HepG2 (cell line): ENCODE data around the gene TREM1. TPM values are rescaled to one million over a fixed set of nuclear protein-coding genes. Genes with fewer than 3 reads are reported as not detected.

Source experiments
- ATAC-seq: fragments of 200-7000 bp; cut with Tn5 transposase; 3 replicates; pipeline ENCODE4 v1.9.1; 2020; ENCODE audit warnings: mild to moderate bottlenecking, moderate library complexity
- BruUV-seq: library from RNA; stranded (reverse); fragments of 400-500 nt; replicated peaks from 2 replicates; lab custom pipeline; 2021; lab: Mats Ljungman, UMichigan
- CTCF ChIA-PET: fragments of 300-600 bp; formaldehyde crosslinking; extraction: SDS; loops from one replicate; lab custom pipeline; 2021; ENCODE audit warnings: low total read pairs, inconsistent platforms, low intra/inter-chr PET ratio; lab: Yijun Ruan, JAX
- POLR2A ChIA-PET: fragments of 350-600 bp; sonication (Branson Sonifier 250); formaldehyde crosslinking; loops from one replicate; lab custom pipeline; 2020; ENCODE audit warnings: antibody characterized with exemption, inconsistent platforms; lab: Yijun Ruan, JAX
- DNase-seq: peaks from one replicate; pipeline ENCODE4 v3.0.0-alpha.2; 2015; ENCODE audit warnings: low spot score
- FAIRE-seq: peaks from 3 replicates; lab custom pipeline; 2011; peaks lifted over from hg19 to GRCh38; lab: Jason Lieb, UNC
- H2AFZ ChIP-seq: one replicate; pipeline ENCODE4 v1.6.1; 2011; ENCODE audit warnings: low read length, inconsistent platforms
- H3K27ac ChIP-seq: fragments of 300-600 bp; 3 replicates; pipeline ENCODE4 v1.8.0; 2011; ENCODE audit warnings: mixed run types, mild to moderate bottlenecking, mixed read lengths, low read length, inconsistent platforms; ENCODE audit not compliant: insufficient read depth; ENCODE audit errors: extremely low read length
- H3K27me3 ChIP-seq, 2 experiments: fragments of 200-600 bp in 1 of 2; 2 replicates in 1 of 2; 3 replicates in 1 of 2; pipeline versions ENCODE4 v1.6.0 to v1.8.0; 2011; ENCODE audit warnings: low read length in 2 of 2, mild to moderate bottlenecking in 2 of 2, moderate library complexity in 2 of 2, inconsistent platforms in 1 of 2; ENCODE audit not compliant: insufficient read depth in 2 of 2, control insufficient read depth in 1 of 2
- H3K36me3 ChIP-seq, 2 experiments: fragments of 200-600 bp in 1 of 2; replicated peaks in 1 of 2; 2 replicates in 1 of 2; 3 replicates in 1 of 2; pipeline versions ENCODE4 v1.5.1 to v1.8.0; 2011; ENCODE audit warnings: low read length in 2 of 2, inconsistent platforms in 1 of 2; ENCODE audit not compliant: insufficient read depth in 2 of 2, control insufficient read depth in 1 of 2
- H3K4me1 ChIP-seq: 2 replicates; pipeline ENCODE4 v1.5.1; 2012; ENCODE audit warnings: low read length, inconsistent platforms; ENCODE audit not compliant: insufficient read depth
- H3K4me2 ChIP-seq: 2 replicates; pipeline ENCODE4 v1.6.0; 2011; ENCODE audit warnings: low read depth, low read length, inconsistent platforms
- H3K4me3 ChIP-seq, 3 experiments: fragments of 200-600 bp in 1 of 3; sonication (generic), shearing (Covaris generic) in 1 of 3; replicated peaks in 1 of 3; 2 replicates each; pipeline ENCODE4 v1.5.1; 2011 to 2016; ENCODE audit warnings: low read length in 3 of 3, inconsistent platforms in 2 of 3, low read depth in 2 of 3, mild to moderate bottlenecking in 2 of 3, control low read depth in 1 of 3, mixed read lengths in 1 of 3; ENCODE audit not compliant: insufficient read depth in 1 of 3
- H3K79me2 ChIP-seq: one replicate; pipeline ENCODE4 v1.6.1; 2011; ENCODE audit warnings: low read length, inconsistent platforms; ENCODE audit not compliant: insufficient read depth
- H3K9ac ChIP-seq: 2 replicates; pipeline ENCODE4 v1.6.0; 2011; ENCODE audit warnings: mild to moderate bottlenecking, low read depth, low read length, inconsistent platforms; ENCODE audit not compliant: insufficient read depth
- H3K9me3 ChIP-seq: 2 replicates; pipeline ENCODE4 v1.5.1; 2012; ENCODE audit warnings: mild to moderate bottlenecking, low read length
- H4K20me1 ChIP-seq: 2 replicates; pipeline ENCODE4 v1.6.0; 2011; ENCODE audit warnings: inconsistent platforms, mild to moderate bottlenecking, low read length, moderate library complexity; ENCODE audit not compliant: insufficient read depth
- CCDC6 ChIP-seq: sonication (generic); formaldehyde crosslinking; IDR thresholded peaks from 2 replicates; pipeline ENCODE4 v1.8.1; 2022; ENCODE audit warnings: mild to moderate bottlenecking, missing genetic modification reagents, moderate library complexity
- DMAP1 ChIP-seq: IDR thresholded peaks from 2 replicates; pipeline ENCODE4 v1.6.1; 2016
- FIP1L1 ChIP-seq: fragments of 200-400 bp; formaldehyde crosslinking; IDR thresholded peaks from 2 replicates; pipeline ENCODE4 v1.6.1; 2018; ENCODE audit warnings: low read depth, mild to moderate bottlenecking, low read length, moderate library complexity, borderline replicate concordance; ENCODE audit not compliant: insufficient read depth
- GATAD1 ChIP-seq: IDR thresholded peaks from 2 replicates; pipeline ENCODE4 v1.6.1; 2016; ENCODE audit warnings: missing genetic modification reagents, missing compliant biosample characterization
- KAT8 ChIP-seq: IDR thresholded peaks from 2 replicates; pipeline ENCODE4 v1.6.1; 2016; ENCODE audit warnings: missing genetic modification reagents, missing compliant biosample characterization
- LCORL ChIP-seq, 2 experiments: fragments of 450-650 bp in 1 of 2; sonication (generic) in 1 of 2; formaldehyde crosslinking in 1 of 2; IDR thresholded peaks; 2 replicates each; pipeline versions ENCODE4 v1.5.0 to v1.6.1; 2017 to 2020; ENCODE audit warnings: antibody characterized with exemption in 1 of 2, missing genetic modification reagents in 1 of 2
- PHF5A ChIP-seq: IDR thresholded peaks from one replicate; pipeline ENCODE4 v1.6.1; 2018; ENCODE audit warnings: low read depth, missing genetic modification reagents; ENCODE audit not compliant: unreplicated experiment
- RORA ChIP-seq: sonication (generic); formaldehyde crosslinking; IDR thresholded peaks from 2 replicates; pipeline ENCODE4 v1.5.0; 2020; ENCODE audit warnings: mild to moderate bottlenecking, missing genetic modification reagents, moderate library complexity
- SMYD3 ChIP-seq: sonication (generic); formaldehyde crosslinking; IDR thresholded peaks from 2 replicates; pipeline ENCODE4 v1.8.1; 2023; ENCODE audit warnings: mild to moderate bottlenecking, missing genetic modification reagents
- SP2 ChIP-seq: sonication (generic); formaldehyde crosslinking; IDR thresholded peaks from 2 replicates; pipeline ENCODE4 v1.5.1; 2020; ENCODE audit warnings: mild to moderate bottlenecking, missing genetic modification reagents
- TOPORS ChIP-seq: sonication (generic); formaldehyde crosslinking; IDR thresholded peaks from 2 replicates; pipeline ENCODE4 v1.8.0; 2023; ENCODE audit warnings: mild to moderate bottlenecking, missing genetic modification reagents
- ZBTB7B ChIP-seq: sonication (generic); formaldehyde crosslinking; IDR thresholded peaks from 2 replicates; pipeline ENCODE4 v1.4.0; 2020; ENCODE audit warnings: missing genetic modification reagents
- ZNF260 ChIP-seq: sonication (generic); formaldehyde crosslinking; IDR thresholded peaks from 2 replicates; pipeline ENCODE4 v1.4.0; 2020; ENCODE audit warnings: missing genetic modification reagents, low read depth, mild to moderate bottlenecking, borderline replicate concordance
- ZNF431 ChIP-seq: sonication (generic); formaldehyde crosslinking; IDR thresholded peaks from 2 replicates; pipeline ENCODE4 v1.9.0; 2022; ENCODE audit warnings: missing genetic modification reagents, low read depth, mild to moderate bottlenecking, borderline replicate concordance
- ZNF512B ChIP-seq: sonication (generic); formaldehyde crosslinking; IDR thresholded peaks from 2 replicates; pipeline ENCODE4 v1.5.1; 2020; ENCODE audit warnings: missing genetic modification reagents, mild to moderate bottlenecking, borderline replicate concordance
- ZNF569 ChIP-seq: sonication (generic); formaldehyde crosslinking; IDR thresholded peaks from 2 replicates; pipeline ENCODE4 v1.5.0; 2020; ENCODE audit warnings: mild to moderate bottlenecking, missing genetic modification reagents, moderate library complexity, borderline replicate concordance
- ZNF746 ChIP-seq: sonication (generic); formaldehyde crosslinking; IDR thresholded peaks from 2 replicates; pipeline ENCODE4 v1.8.0; 2022; ENCODE audit warnings: mild to moderate bottlenecking, missing genetic modification reagents
- WGBS: methylation state at CpG from one replicate; pipeline ENCODE4 v1.1.6; 2017; ENCODE audit warnings: low lambda C conversion rate; 5-methylcytosine and 5-hydroxymethylcytosine counted together
- in situ Hi-C: cut with HindIII; loops from 2 replicates; pipeline ENCODE4 v1.10.0; 2017; ENCODE audit warnings: low pct_unique_long_range_greater_than_20kb; ENCODE audit not compliant: extremely low pct_ligation_motif_present
- intact Hi-C: fragments of 100-400 bp; cut with micrococcal nuclease; formaldehyde crosslinking; loops from one replicate; pipeline ENCODE4 v1.10.0; 2022; ENCODE audit not compliant: unreplicated experiment
- polyA plus RNA-seq, 8 experiments: library from polyadenylated mRNA; depleted of rRNA in 3 of 8; stranded (reverse) in 7 of 8; unstranded in 1 of 8; fragments of >200 nt; fragmentation: Illumina TruSeq in 4 of 8; extraction: Trizol in 4 of 8; gene quantifications; 2 replicates each; pipeline versions ENCODE4 v1.2.1 to v1.2.3, GENCODE V29; 2011 to 2016; ENCODE audit warnings: low read depth in 4 of 8, missing spikeins in 1 of 8, mixed read lengths in 1 of 8; ENCODE audit not compliant: insufficient read depth in 1 of 8
- total RNA-seq, 5 experiments: library from RNA; depleted of rRNA; stranded (reverse); fragments of >200 nt; fragmentation: Illumina TruSeq; extraction: Trizol; gene quantifications; 2 replicates each; pipeline ENCODE4 v1.2.3, GENCODE V29; 2016; ENCODE audit warnings: low read depth in 1 of 5

Gene TREM1
- total and polyA plus RNA-seq, 2 of the 13 experiments (the other 11 are each of a cell fraction or from before 2014, with no cell fraction given), result 0.49 TPM; not detected in 1

DNA sequence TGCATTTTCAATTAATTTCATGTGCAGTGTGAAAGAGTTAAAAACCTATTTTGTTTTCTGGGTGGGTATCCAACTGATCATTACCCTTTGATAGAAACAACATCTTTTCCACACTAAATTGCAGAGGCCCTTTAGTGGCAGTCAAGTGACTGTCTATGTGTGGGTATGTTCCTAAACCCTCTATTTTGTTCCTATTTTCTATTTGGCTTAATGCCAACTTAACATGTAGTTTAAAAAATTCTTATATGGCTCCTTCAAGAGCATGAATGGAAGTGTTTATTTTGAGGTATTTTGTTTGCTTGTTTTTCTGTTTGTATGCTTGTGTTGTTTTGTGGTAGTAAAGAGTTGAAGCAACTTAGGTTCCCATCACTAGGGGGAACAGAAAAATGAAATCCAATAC is 19.9 kb downstream of the TREM1 start:
- BruUV-seq, result no TSS peak
- ATAC-seq, result no peak
- DNase-seq, result no peak
- TF ChIP-seq KAT8 (CRISPR knock-in tag) (no peak), SP2 (CRISPR knock-in tag) (no peak), TOPORS (no peak), LCORL (IDR thresholded peaks at IDR 0.05) (peak; percentile 84), LCORL (CRISPR knock-in tag; IDR thresholded peaks at IDR 0.05) (no peak)
- Histone ChIP-seq H3K36me3 (no peaks in the 10 kb centered on the region), H3K4me2 (no peak overlapping the region), H2AFZ (no peak overlapping the region), H3K4me1 (no peaks in the 10 kb centered on the region), H3K79me2 (no peaks in the 10 kb centered on the region), H3K4me3 (no peak overlapping the region), H4K20me1 (no peaks in the 10 kb centered on the region), H3K9ac (no peak overlapping the region), H3K9me3 (peaks cover 15% of the 10 kb centered on the region), H3K27me3 (peaks cover 0 to 6% of the 10 kb centered on the region in 2 experiments; a peak in 1 of 5 replicates), H3K27ac (no peak overlapping the region)
- ChIA-PET CTCF (no interaction called here), POLR2A (no interaction called here)
- intact Hi-C loops (no loop called here), in situ Hi-C loops (no loop called here)
- no peak for FAIRE-seq

- no peak overlapping the region for H3K27ac ChIP-seq
- DNase-seq (no peak), ATAC-seq (no peak), FAIRE-seq (no peak)
- no peaks in the 10 kb centered on the region for H4K20me1 ChIP-seq
- H3K9me3 ChIP-seq, result peaks cover 17% of the 10 kb centered on the region
- POLR2A ChIA-PET, result no interaction called here
- no peaks in the 10 kb centered on the region for H3K4me1 ChIP-seq
- no peaks in the 10 kb centered on the region for H3K27me3 ChIP-seq
- CTCF ChIA-PET, result no interaction called here
- WGBS, result 0% methylated on average over 1 of the region's 1 CpG
- no peak overlapping the region for H2AFZ ChIP-seq
- H3K4me2 ChIP-seq, result no peak overlapping the region
- in situ Hi-C loops (no loop called here), intact Hi-C loops (no loop called here)
- H3K79me2 ChIP-seq, result no peaks in the 10 kb centered on the region
- no peak for TF ChIP-seq ZNF746 (CRISPR knock-in tag)
- TF ChIP-seq SMYD3 (CRISPR knock-in tag), result no peak
- TF ChIP-seq PHF5A (CRISPR knock-in tag), result no peak
- TF ChIP-seq DMAP1, result no peak
- no peak for TF ChIP-seq GATAD1 (CRISPR knock-in tag)
- TF ChIP-seq CCDC6 (CRISPR knock-in tag), result no peak
- TF ChIP-seq ZBTB7B (CRISPR knock-in tag), result no peak
- no peak for TF ChIP-seq ZNF512B (CRISPR knock-in tag)
- no peak for TF ChIP-seq ZNF569 (CRISPR knock-in tag)
- TF ChIP-seq ZNF431, result no peak
- no peak for TF ChIP-seq RORA (CRISPR knock-in tag)
- TF ChIP-seq ZNF260 (CRISPR knock-in tag), result no peak
- TF ChIP-seq FIP1L1, result no peak
- H3K9ac ChIP-seq, result no peak overlapping the region
- H3K4me3 ChIP-seq, result no peak overlapping the region
- no TSS peak for BruUV-seq
- no peaks in the 10 kb centered on the region for H3K36me3 ChIP-seq
Measured at GRCh38 chr6:41263267-41263666, 23.2 kb downstream of the TREM1 start.
